Measurements from ENCODE around the gene GSTM5.
"Not testable (repeated sequence)": the region's sequence is repeated elsewhere in the genome, so short reads cannot be mapped to it uniquely, and the experiment has no call there.

GSTM5 gene

GRCh38 chr1:109711593-109712320 is at the start of gene GSTM5:
Gene GSTM5, plus strand, starts transcription at chr1:109712251. Its CDS starts 62 bp downstream, at chr1:109712313.
- peak in 1 of 2 donors; percentile 53 for DNase-seq

DNA sequence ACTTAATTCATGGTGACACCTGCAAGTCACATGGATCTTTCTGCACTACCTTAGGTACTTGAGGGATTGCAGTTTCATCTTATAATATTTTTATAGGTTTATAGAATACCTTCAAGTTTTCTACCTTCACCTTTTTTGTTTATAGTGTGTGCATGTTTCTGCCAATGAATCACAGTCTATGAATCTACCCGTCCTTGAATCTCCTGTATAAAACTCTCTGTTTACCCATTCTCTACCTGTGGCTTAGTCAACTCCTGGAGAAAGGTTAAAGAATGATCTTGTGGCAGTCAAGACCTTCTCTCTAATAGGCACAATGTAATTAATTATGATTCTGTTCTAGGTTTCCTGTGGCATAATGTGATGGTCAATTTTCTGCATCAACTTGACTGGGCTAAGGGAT is 47.4 kb upstream of the GSTM5 start:
- no peak for DNase-seq

GRCh38 chr1:109667452-109668122 is 44.5 kb upstream of the GSTM5 start, which contains the start of gene GSTM2:
Gene GSTM2, plus strand, starts transcription at chr1:109668057. Its CDS starts 59 bp downstream, at chr1:109668116.
- peak; percentile 40 to 80 for DNase-seq

- DNase-seq, result no peak
These were observed 43.8 kb upstream of the GSTM5 start for GRCh38 chr1:109668123-109668775.

DNA sequence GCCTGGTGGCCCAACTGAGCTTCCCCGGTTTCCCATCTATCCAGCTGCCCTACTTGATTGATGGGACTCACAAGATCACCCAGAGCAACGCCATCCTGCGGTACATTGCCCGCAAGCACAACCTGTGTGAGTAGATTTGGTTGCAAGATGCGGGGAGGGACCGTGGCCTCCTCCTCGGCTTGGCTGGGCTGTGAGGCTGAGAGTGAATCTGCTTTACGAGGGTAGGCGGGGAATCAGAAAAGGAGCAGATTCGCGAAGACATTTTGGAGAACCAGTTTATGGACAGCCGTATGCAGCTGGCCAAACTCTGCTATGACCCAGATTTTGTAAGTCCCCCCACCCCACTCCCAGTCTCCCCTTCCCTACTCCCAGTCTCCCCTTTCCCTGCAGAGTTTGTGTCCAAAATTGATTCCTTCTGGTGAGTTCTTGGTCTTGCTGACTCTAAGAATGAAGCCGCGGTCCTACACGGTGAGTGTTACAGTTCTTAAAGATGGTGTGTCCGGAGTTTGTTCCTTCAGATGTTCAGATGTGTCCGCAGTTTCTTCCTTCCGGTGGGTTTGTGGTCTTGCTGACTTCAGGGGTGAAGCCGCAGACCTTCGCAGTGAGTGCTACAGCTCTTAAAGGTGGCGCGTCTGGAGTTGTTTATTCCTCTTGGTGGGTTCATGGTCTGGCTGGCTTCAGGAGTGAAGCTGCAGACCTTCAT is 42.7 kb upstream of the GSTM5 start:
- no peak for DNase-seq

GRCh38 chr1:109669949-109670302 is 42.1 kb upstream of the GSTM5 start:
- not testable (repeated sequence) for DNase-seq

DNA sequence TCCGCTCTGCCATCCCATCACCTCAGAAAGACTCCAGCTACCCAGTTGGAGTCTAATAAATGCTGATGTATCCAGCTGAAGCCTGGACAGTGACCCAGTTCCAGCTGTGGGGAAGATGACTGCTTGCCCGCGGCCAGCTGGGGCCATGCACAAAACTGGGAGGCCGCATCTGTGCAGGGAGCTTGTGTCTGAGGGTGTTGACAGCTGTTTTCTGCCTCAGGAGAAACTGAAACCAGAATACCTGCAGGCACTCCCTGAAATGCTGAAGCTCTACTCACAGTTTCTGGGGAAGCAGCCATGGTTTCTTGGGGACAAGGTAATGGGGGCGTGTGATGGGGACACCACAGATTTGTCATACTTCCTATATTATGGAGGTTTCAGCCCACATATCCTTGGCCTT is 41.0 kb upstream of the GSTM5 start:
- no peak for DNase-seq

GRCh38 chr1:109673861-109674260 is 38.2 kb upstream of the GSTM5 start:
- not testable (repeated sequence) for DNase-seq

GRCh38 chr1:109676683-109677381 is 35.2 kb upstream of the GSTM5 start:
- not testable (repeated sequence) for DNase-seq

DNA sequence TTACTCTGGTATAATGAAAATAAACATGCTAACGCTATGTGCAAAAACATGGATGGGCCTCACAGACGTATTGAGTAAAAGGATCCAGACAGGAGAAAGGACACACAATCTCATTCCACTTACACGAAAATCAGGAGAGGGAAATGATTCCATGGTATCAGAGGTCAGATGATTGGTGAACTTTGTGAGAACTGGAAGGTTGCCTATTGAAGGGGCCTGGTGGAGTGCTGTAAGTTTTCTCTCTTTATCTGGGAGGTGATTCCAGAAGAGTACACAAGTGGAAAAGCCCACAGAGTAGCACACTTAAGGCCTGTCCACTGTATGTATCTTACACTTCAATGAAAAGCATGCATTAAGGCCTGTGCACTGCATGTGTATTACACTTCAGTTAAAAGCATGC is 34.6 kb upstream of the GSTM5 start:
- no peak for DNase-seq

- DNase-seq, result not testable (repeated sequence)
These were observed 33.4 kb upstream of the GSTM5 start for GRCh38 chr1:109678637-109679036.

DNA sequence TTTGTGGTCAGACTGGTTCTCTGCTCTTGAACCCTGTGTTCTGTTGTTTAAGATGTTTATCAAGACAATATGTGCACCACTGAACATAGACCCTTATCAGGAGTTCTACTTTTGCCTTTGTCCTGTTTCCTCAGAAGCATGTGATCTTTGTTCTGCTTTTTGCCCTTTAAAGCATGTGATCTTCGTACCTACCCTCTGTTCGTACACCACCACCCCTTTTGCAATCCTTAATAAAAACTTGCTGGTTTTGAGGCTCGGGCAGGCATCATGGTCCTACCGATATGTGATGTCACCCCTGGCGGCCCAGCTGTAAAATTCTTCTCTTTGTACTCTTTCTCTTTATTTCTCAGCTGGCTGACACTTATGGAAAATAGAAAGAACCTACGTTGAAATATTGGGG is 27.3 kb upstream of the GSTM5 start:
- DNase-seq, result not testable (repeated sequence)

GRCh38 chr1:109685399-109685798 is 26.7 kb upstream of the GSTM5 start:
- not testable (repeated sequence) for DNase-seq

DNA sequence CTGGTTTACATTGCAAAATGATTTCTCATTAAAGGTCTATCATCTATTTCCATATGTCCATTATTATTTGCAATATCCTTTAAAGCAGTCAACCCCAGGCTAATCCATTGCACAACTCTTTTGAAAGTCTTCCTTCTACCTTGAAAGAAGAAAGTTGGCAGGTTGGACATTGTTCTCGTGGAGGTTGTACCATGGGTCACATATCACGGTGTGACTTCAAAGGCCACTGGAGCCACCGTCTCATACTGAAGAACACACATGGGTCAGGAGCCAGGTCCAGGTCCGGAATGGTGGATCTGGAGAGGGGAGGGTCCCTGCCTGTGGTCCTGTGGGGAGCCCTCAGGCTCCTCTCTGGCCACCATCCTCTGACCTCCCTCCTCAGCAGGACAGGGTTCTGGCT is 26.2 kb upstream of the GSTM5 start:
- DNase-seq, result not testable (repeated sequence)

DNA sequence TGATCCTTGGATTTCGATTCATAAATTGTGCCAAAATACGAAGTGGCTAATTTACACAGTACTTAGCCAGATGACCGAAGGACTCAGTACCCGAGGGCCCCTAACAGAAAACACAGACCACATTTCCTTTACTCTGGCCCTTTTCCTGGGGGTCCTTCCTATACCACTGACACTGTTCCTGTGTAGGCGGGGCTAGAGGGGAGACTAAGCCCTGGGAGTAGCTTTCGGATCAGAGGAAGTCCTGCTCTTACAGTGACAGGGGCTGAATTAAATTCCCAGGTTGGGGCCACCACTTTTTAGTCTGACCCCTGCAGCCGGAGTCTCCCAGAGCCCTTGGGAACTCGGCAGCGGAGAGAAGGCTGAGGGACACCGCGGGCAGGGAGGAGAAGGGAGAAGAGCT is 24.9 kb upstream of the GSTM5 start:
- DNase-seq, result not testable (repeated sequence)

DNA sequence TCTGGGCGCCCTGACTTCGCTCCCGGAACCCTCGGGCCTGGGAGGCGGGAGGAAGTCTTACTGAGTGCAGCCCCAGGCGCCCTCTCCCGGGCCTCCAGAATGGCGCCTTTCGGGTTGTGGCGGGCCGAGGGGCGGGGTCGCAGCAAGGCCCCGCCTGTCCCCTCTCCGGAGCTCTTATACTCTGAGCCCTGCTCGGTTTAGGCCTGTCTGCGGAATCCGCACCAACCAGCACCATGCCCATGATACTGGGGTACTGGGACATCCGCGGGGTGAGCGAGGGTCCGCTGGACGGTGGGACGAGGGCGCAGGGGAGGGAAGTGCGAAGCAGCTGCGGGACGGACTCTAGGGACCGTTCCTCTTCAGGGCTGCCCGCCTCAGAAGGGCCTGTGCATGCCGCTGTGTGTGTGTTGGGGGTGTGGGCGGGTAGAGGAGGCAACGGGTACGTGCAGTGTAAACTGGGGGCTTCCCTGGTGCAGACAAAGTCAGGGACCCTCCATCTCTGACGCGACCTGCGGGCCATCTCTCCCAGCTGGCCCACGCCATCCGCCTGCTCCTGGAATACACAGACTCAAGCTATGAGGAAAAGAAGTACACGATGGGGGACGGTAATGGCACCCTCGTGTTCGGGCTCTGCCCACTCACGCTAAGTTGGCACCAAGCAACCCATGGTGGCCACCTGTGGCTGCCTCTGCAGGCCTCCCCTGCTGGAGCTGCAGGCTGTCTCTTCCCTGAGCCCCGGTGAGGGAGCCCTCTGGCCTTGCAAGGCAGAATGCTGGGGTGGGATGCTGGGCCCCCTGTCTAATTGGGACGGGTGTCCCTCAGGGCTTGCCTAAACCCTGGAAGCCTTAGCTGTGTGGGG is 24.2 kb upstream of the GSTM5 start, which contains the start of gene GSTM1:
Gene GSTM1 (plus strand): TSS at position 177 of the 859 bp plus-strand sequence. CDS start 57 bp downstream, at position 234.
- DNase-seq, result no peak

DNA sequence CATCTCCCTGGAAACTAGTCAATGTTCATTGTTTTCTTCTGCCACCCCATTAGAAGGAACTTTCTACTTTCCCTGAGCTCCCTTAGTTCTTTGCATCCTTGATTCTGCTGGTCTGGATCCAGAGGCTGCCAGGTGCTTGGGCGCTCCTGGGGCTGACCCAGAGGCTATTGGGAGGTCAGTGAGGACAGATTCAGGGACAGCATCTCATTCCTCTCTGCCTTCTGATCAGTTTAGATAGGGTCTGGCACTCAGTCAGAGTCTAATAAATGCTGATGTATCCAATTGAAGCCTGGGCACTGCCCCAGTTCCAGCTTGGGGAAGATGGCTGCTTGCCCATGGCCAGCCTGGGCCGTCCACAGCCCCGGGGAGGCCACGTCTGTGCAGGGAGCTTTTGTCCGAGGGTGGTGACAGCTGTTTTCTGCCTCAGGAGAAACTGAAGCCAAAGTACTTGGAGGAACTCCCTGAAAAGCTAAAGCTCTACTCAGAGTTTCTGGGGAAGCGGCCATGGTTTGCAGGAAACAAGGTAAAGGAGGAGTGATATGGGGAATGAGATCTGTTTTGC is 22.1 kb upstream of the GSTM5 start:
- no peak for DNase-seq

- DNase-seq, result no peak
These were observed 20.3 kb upstream of the GSTM5 start for GRCh38 chr1:109691759-109692158.

GRCh38 chr1:109694400-109694799 is 17.7 kb upstream of the GSTM5 start:
- DNase-seq, result not testable (repeated sequence)

- not testable (repeated sequence) for DNase-seq
These were observed 16.9 kb upstream of the GSTM5 start for GRCh38 chr1:109695138-109695537.

DNA sequence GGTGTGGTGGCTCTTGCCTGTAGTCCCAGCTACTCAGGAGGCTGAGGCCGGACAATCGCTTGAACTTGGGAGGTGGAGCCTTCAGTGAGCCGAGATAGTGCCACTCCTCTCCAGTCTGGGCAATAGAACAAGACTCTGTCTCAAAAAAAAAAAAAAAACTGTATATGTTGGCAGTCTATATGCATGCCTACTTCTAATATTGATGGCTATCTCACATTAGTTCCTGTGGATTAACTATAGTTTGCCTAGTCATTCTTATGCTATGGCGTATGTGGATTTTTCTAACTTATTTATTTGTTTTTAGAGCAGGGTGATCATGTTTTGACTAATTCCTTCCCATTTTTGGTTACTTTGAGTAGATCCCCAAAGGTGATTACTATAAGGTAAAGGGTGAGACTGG is 15.0 kb upstream of the GSTM5 start:
- DNase-seq, result no peak

Data from bone marrow (tissue), 2 donors.